OCI-LY3 (cell line): ENCODE data around the gene ASF1A.

Experiments used
- H2AFZ ChIP-seq: fragments of 200-600, 300-600 bp; shearing (Covaris generic); 2 replicates; pipeline ENCODE4 v1.6.0; 2014; ENCODE audit warnings: antibody characterized with exemption, low read depth, low read length
- H3K27ac ChIP-seq: fragments of 200-600, 300-600 bp; sonication (generic); 2 replicates; pipeline ENCODE4 v1.5.1; 2014; ENCODE audit warnings: mild to moderate bottlenecking, low read length, moderate library complexity, mixed read lengths
- H3K27me3 ChIP-seq: fragments of 200-600, 300-600 bp; sonication (generic); 2 replicates; pipeline ENCODE4 v1.6.1; 2014; ENCODE audit warnings: low read depth, low read length, mixed read lengths
- H3K36me3 ChIP-seq: fragments of 200-600, 300-600 bp; sonication (generic); replicated peaks from 2 replicates; pipeline ENCODE3; 2014; ENCODE audit warnings: low read depth, low read length, mixed read lengths
- H3K4me1 ChIP-seq: fragments of 300-600, 200-600 bp; sonication (generic); 2 replicates; pipeline ENCODE4 v1.6.1; 2014; ENCODE audit warnings: low read length, mixed read lengths
- H3K4me2 ChIP-seq: fragments of 200-600, 300-600 bp; sonication (generic); 2 replicates; pipeline ENCODE4 v1.6.1; 2014; ENCODE audit warnings: low read length, mixed read lengths
- H3K4me3 ChIP-seq: fragments of 300-600, 200-600 bp; sonication (generic); 2 replicates; pipeline ENCODE4 v1.5.1; 2014; ENCODE audit warnings: antibody characterized with exemption, mild to moderate bottlenecking, low read length, moderate library complexity
- H3K79me2 ChIP-seq: fragments of 300-600, 200-600 bp; shearing (Covaris generic); 2 replicates; pipeline ENCODE4 v1.6.1; 2014; ENCODE audit warnings: mild to moderate bottlenecking, low read length, mixed read lengths
- H3K9ac ChIP-seq: fragments of 300-600, 200-600 bp; shearing (Covaris generic); 2 replicates; pipeline ENCODE4 v1.6.0; 2014; ENCODE audit warnings: mild to moderate bottlenecking, low read length, moderate library complexity
- H3K9me3 ChIP-seq: fragments of 200-600, 300-600 bp; shearing (Covaris generic); 2 replicates; pipeline ENCODE4 v1.6.1; 2014; ENCODE audit warnings: low read length, mixed read lengths; ENCODE audit not compliant: insufficient read depth
- H4K20me1 ChIP-seq: fragments of 200-600, 300-600 bp; sonication (generic); 2 replicates; pipeline ENCODE4 v1.6.1; 2016; ENCODE audit warnings: low read length, mixed read lengths; ENCODE audit not compliant: insufficient read depth
- EZH2phosphoT487 ChIP-seq: fragments of 200-600 bp; shearing (Covaris generic); IDR thresholded peaks from 2 replicates; pipeline ENCODE4 v1.6.1; 2018; ENCODE audit warnings: antibody characterized with exemption, mixed run types, low read depth
- TF ChIP-seq, protein P1 (sequence below): fragments of 200-600, 300-600 bp; sonication (generic); IDR thresholded peaks from 2 replicates; pipeline ENCODE4 v1.5.1; 2014; ENCODE audit warnings: antibody characterized with exemption, low read length, low read depth

The ASF1A gene

GRCh38 chr6:118893064-118893806, 717 bp upstream of the ASF1A start:
- Histone ChIP-seq H2AFZ (peak overlapping the region; percentile 63; the same call in 1 of the 2 replicates), H3K4me1 (peaks cover 54% of the 10 kb centered on the region), H3K27ac (peak overlapping the region; percentile 90), H3K4me2 (peak overlapping the region; percentile 92), H3K79me2 (peaks cover 77% of the 10 kb centered on the region), H3K27me3 (no peaks in the 10 kb centered on the region), H3K36me3 (no peaks in the 10 kb centered on the region), H3K9ac (peak overlapping the region; percentile 67), H3K9me3 (no peaks in the 10 kb centered on the region), H4K20me1 (peaks cover 4% of the 10 kb centered on the region; the same call in 1 of the 2 replicates), H3K4me3 (peak overlapping the region; percentile 94)
- TF ChIP-seq, protein P1, sequence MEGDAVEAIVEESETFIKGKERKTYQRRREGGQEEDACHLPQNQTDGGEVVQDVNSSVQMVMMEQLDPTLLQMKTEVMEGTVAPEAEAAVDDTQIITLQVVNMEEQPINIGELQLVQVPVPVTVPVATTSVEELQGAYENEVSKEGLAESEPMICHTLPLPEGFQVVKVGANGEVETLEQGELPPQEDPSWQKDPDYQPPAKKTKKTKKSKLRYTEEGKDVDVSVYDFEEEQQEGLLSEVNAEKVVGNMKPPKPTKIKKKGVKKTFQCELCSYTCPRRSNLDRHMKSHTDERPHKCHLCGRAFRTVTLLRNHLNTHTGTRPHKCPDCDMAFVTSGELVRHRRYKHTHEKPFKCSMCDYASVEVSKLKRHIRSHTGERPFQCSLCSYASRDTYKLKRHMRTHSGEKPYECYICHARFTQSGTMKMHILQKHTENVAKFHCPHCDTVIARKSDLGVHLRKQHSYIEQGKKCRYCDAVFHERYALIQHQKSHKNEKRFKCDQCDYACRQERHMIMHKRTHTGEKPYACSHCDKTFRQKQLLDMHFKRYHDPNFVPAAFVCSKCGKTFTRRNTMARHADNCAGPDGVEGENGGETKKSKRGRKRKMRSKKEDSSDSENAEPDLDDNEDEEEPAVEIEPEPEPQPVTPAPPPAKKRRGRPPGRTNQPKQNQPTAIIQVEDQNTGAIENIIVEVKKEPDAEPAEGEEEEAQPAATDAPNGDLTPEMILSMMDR, result no peak
- no peak for TF ChIP-seq EZH2phosphoT487

- TF ChIP-seq, protein P1, result no peak
- TF ChIP-seq EZH2phosphoT487, result no peak
- peak overlapping the region; percentile 90 for H3K27ac ChIP-seq
- H3K4me3 ChIP-seq, result peak overlapping the region; percentile 94
- H3K4me2 ChIP-seq, result peak overlapping the region; percentile 83
- H3K9me3 ChIP-seq, result no peaks in the 10 kb centered on the region
- no peaks in the 10 kb centered on the region for H3K36me3 ChIP-seq
- peak overlapping the region; percentile 50; the same call in 1 of the 2 replicates for H2AFZ ChIP-seq
- peaks cover 45% of the 10 kb centered on the region for H3K4me1 ChIP-seq
- H3K79me2 ChIP-seq, result peaks cover 86% of the 10 kb centered on the region
- peak overlapping the region; percentile 92 for H3K9ac ChIP-seq
- peaks cover 4% of the 10 kb centered on the region; the same call in 1 of the 2 replicates for H4K20me1 ChIP-seq
- H3K27me3 ChIP-seq, result no peaks in the 10 kb centered on the region
Measured at GRCh38 chr6:118894425-118895260, 691 bp downstream of the ASF1A start.

- H3K9ac ChIP-seq, result peak overlapping the region; percentile 92
- H3K36me3 ChIP-seq, result no peaks in the 10 kb centered on the region
- no peak for TF ChIP-seq EZH2phosphoT487
- TF ChIP-seq, protein P1, result no peak
- peak overlapping the region; percentile 83 for H3K4me2 ChIP-seq
- peaks cover 86% of the 10 kb centered on the region for H3K79me2 ChIP-seq
- H4K20me1 ChIP-seq, result peaks cover under 1% of the 10 kb centered on the region; the same call in 1 of the 2 replicates
- no peaks in the 10 kb centered on the region for H3K9me3 ChIP-seq
- H3K4me3 ChIP-seq, result peak overlapping the region; percentile 94
- H3K27ac ChIP-seq, result peak overlapping the region; percentile 90
- no peak overlapping the region for H2AFZ ChIP-seq
- no peaks in the 10 kb centered on the region for H3K27me3 ChIP-seq
- H3K4me1 ChIP-seq, result peaks cover 43% of the 10 kb centered on the region
Measured at GRCh38 chr6:118895261-118895560, 1.3 kb downstream of the ASF1A start.

DNA sequence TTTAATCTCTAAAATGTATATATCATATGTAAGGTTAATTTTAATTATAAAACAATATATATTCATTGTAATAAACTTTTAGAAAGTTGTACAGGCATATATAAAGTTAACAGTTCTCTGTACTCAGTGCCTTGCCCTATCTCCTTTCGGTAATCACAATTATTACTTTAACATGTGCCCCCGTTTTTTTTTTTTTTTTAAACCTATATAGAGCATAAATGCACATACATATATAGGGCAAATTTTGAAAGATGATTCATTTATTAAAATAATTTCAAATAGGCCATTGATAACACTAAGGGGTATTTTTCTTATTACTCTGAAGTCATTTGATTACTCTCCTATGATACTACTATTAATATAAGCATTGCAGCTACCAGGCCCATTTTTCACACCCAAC, 1.9 kb downstream of the ASF1A start:
- Histone ChIP-seq H3K36me3 (no peaks in the 10 kb centered on the region), H3K4me2 (peak overlapping the region; percentile 83), H3K27me3 (no peaks in the 10 kb centered on the region), H3K79me2 (peaks cover 90% of the 10 kb centered on the region), H2AFZ (peak overlapping the region; percentile 55; the same call in 1 of the 2 replicates), H3K4me1 (peaks cover 36% of the 10 kb centered on the region), H3K9ac (peak overlapping the region; percentile 92), H3K27ac (peak overlapping the region; percentile 90), H3K9me3 (no peaks in the 10 kb centered on the region), H3K4me3 (peak overlapping the region; percentile 94), H4K20me1 (no peaks in the 10 kb centered on the region)
- TF ChIP-seq EZH2phosphoT487, result no peak
- TF ChIP-seq, protein P1, result no peak
